GM18507 (cell line): Measurements from ENCODE around the gene ADAMTS2.

Experiments
- DNase-seq: peaks from one replicate; pipeline ENCODE4 v3.0.0; 2011; ENCODE audit warnings: low read depth; ENCODE audit not compliant: insufficient read length; ENCODE audit errors: extremely low spot score
- FAIRE-seq: peaks from 2 replicates; lab custom pipeline; 2011; peaks lifted over from hg19 to GRCh38; lab: Jason Lieb, UNC

Gene ADAMTS2

GRCh38 chr5:179139936-179140235, 205.4 kb downstream of the ADAMTS2 start:
- DNase-seq (no peak), FAIRE-seq (no peak)

- FAIRE-seq (no peak), DNase-seq (no peak)
These were observed 205.9 kb downstream of the ADAMTS2 start for GRCh38 chr5:179139111-179139935.

DNA sequence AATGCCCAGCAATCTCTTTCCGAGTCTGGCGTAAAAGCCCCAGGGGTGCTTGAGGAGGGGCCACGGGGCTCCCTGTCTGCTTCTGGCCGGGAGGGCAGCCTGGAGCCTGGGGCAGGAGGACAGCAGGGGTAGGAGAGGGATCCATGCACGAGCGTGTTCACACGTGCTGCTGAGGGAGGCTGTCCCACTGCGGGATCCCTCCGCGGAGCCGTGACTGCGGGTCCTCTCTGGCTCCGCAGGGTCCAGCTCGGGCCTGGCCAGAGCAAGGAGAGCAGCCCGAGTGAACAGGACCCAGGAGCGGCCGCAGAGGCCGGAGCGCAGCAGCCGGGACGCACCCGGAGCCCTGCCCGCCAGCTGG, 206.7 kb downstream of the ADAMTS2 start:
- FAIRE-seq (no peak), DNase-seq (no peak)

DNA sequence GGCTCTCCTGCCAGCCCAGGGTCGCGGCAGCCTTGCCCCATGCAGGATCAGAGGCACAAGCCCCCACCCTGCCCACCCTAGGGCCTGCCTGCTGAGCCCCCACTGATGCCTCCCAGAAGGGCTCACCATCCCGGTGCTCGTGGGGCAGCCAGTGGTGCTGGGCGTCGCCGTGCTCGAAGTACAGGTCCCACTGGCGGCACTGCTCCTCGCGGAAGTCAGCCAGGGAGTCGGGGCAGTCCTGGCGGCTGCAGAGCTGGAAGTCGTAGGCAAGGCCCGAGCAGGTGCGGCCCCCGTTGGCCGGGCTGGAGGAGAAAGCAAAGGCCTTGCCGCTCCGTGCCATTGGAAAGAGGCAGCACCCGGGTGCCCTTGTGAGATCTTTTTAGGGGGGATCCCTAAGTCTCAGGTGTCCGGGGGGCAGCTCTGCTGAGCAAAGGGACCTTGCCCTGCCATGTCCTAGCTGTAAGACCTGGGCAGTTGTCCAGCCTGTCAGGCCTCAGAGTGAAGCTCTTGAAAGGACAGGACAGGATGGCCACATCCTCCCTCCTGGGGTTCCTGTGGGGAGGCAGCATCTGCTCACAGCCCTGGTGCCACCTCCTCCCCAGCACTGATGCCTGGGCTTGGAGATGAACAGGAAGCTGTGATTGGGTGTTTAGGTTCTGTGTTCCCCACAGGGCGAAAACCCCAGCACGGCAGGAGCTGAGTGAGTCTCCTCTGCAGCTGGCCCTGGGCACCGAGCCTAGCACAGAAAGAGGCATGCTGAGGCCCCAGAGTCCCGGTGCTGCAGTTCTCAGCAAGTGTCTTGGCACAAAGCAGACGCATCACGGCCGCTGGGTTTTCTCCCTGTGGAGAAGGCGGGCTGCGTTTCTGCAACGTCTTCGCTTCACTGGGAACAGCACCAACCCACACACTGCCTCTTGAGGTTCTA, 207.4 kb downstream of the ADAMTS2 start:
- no peak for FAIRE-seq
- DNase-seq: no peak

DNA sequence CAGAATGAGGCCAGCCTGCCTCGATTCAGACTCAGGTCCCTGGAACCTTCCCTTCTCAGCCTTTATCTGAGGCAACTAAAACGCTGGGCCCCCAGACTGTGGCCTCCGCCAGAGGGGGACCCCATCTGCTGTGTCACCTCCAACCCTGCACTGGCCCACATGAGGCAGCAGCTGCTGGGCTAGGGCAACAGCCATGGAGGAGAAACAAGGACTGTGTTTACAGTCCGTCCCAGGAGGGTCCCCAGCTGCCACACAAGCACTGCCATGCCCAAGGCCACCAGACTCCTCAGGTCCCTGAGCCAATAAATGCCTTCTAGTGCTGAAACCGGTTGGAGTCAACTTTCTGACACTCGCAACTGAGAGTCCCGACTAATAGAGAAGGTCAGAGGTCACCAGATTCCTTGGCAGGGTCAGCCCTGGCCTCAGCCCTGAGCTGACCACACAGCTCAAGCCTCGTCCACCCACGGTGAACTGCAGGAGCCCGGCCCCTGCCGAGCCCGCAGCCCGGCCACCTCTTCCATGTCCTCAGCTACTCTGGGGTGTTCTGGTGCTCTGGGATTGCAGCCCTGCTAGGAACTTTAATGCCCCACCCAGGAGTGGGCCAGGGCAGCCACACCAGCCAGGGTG, 208.1 kb downstream of the ADAMTS2 start:
- no peak for FAIRE-seq
- DNase-seq: no peak

DNA sequence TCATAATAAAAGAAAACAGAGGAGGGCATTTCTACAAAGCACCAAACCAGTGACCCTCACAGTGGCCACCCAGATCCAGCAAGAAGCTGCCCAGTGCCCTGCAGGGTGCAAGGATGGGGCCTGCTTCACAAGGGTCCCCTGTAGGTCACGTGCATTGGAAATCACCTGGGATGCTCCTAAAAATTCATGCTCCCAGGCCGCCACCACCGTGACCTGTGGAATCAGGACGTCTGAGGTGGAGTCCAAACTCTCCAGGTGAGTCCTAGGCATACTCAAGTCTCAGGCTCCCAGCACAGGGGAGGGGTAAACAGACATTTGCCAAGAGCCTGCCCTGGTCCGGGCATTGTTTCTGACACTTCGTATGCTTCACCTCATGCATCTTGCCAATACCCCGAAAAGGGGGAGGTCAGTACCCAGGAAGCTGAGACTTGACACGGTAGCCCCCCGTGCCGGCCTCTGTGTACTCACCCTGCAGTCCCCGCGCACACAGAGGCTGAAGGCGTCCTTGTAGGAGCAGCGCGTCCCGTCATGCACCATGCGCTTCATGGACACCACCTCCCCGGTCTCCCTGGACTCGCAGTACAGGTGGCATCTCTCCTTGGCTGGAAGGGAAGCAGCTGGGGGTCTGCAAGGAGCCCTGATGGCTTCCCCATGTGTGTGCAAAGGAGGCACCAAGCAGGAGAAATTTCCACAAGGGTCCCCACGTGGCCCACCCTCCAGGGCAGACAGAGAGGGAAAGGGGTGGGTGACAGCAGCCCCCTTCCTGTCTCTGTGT, 209.6 kb downstream of the ADAMTS2 start:
- DNase-seq (no peak), FAIRE-seq (no peak)

GRCh38 chr5:179135006-179135405, 210.3 kb downstream of the ADAMTS2 start:
- DNase-seq (no peak), FAIRE-seq (no peak)

- FAIRE-seq (no peak), DNase-seq (no peak)
These were observed 210.8 kb downstream of the ADAMTS2 start for GRCh38 chr5:179134511-179134910.

DNA sequence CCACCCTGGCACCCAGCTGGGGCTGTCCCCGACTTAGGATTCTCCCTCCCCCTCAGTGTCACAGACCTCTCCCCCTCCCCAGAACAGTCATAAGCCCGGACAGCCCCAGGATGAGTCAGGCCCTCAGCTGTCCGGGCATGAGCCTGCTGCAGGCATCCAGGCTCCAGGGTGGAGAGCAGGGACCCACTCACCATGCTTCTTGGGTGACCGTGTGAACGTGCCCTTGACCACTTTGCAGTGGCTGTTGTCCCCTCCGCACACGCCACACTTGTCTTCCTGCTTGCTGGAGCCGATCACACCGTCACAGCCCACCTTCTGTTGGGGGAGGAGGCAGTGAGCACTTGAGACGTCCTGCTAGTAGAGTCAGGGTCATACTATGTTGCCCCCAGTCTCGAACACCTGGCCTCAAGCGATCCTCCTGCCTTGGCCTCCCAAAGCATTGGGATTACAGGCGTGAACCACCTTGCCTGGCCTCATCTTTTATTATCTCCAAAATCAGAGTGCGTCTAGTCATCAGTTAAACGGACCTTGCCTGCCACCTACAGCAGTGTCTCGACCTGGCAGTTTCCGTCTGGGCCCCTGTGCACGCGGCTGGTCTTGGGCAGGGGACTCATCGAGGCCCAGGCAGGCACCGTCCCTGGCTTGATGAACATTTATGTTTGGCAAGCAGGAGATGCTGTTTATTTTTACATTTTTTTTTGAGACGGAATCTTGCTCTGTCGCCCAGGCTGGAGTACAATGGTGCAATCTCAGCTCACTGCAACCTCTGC, 212.5 kb downstream of the ADAMTS2 start:
- no peak for FAIRE-seq
- no peak for DNase-seq

DNA sequence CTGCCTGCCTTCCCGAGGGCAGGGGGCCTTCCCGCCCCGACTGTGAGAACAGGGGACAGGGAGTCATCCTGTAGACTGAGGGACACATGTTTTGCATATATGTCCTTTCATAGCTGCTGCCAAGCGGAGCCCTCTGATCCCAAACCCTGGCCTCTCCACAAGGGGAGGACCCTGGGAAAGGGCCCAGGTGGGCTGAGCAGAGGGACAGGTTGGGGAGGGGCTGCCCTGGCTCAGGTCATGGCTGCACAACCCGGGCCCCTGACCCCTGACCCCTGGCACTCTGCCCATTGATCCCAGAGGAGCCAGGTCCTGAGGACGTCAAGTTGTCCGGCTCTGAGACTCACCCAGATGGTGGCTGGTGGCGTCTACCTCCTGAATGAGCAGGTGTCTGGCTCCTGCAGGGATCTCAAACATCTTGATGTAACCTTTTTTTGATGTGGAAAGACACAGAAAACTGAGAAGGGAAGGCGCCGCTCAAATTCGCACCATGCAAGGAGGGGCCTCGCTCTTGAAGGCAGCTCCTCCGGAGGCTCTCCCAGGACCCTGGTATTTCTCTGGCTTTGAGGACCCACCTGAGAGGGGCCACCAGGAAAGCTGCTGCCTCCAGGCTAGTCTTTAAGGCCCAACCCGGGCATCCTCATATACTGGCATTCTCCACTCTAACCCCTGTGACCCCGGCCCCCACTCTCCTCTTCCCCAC, 213.2 kb downstream of the ADAMTS2 start:
- DNase-seq: no peak
- no peak for FAIRE-seq

DNA sequence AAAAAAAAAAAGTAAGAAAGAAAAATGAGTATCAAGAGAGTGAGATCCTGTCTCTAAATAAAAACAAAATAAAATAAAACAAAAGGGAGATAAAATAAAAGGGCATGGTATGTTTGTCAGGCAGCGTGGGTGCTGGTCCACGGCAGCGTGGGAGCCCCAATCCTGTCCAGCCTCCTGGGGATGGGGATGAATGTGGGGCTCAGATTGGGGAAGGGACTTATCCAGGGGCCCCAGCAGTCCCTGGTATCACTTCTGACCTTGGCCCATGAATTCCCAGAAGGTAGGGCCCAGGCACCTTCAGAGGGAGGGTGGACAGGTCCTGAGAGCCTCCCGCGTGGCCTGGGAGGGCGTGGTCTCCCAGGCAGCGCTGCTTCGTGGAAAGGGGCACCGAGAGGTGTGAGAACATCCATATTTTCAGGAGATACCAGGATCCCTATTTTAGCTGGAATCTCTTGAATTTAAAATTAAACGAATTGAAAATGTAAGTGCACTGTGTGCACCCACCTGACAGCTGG, 213.9 kb downstream of the ADAMTS2 start:
- DNase-seq (no peak), FAIRE-seq (no peak)

DNA sequence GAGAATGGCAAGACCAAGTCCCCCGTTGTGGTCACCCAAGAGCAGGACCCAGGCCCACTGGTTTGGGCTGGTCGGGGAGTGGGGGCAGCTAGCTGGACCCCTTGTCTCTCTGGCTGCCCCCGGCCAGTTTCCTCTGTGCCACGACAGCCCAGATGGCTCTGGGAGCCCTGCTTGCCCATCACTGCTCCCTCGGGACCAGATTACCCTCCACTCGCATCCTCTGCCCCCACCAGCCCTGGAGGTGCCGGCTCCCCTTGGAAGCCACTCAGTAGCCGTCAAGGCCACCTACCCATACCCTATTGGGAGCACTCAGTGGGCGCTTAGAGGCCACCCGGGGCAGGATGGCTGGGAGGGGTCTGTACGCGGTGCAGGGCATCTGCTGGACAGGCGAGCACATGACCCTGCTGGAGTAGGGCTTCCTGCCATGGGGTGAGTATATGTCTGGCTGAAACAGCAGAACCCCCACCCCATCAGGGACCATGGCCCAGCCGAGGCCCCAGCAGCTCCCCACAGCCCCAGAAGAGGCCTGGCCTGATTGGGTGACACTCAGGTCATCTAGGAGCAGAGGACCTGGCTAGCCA, 215.1 kb downstream of the ADAMTS2 start:
- DNase-seq (no peak), FAIRE-seq (no peak)

- FAIRE-seq (no peak), DNase-seq (no peak)
These were observed 215.6 kb downstream of the ADAMTS2 start for GRCh38 chr5:179129607-179130071.

GRCh38 chr5:179128976-179129375, 216.3 kb downstream of the ADAMTS2 start:
- no peak for FAIRE-seq
- no peak for DNase-seq

- FAIRE-seq (no peak), DNase-seq (no peak)
These were observed 217.3 kb downstream of the ADAMTS2 start for GRCh38 chr5:179128041-179128365.

- DNase-seq: no peak
- no peak for FAIRE-seq
These were observed 217.9 kb downstream of the ADAMTS2 start for GRCh38 chr5:179127136-179128040.

DNA sequence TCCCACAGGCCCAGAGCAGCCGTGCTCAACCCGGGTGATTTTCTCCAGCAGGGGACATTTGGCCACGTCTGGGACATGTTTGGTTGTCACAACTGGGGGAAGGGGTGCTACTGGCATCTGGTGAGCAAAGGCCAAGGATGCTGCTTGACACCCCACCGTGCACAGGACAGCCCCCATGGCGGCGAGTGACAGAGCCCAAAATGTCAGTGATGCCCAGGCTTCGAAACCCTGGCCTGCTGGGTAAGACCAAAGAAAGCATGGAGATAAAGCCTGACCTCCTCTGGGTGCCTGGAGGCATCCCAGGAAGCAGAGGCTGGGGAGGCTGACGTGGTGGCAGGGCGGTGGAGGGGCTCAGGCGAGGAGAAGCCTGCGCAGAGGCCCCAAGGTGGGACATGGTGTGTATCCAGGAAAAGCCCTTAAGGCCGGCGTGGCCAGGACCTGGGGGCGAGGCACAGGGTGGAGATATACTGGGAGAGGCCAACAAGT, 218.7 kb downstream of the ADAMTS2 start:
- no peak for DNase-seq

More for the DNA sequence above, 218.7 kb downstream of the ADAMTS2 start:
- no peak for FAIRE-seq
